ENCODE measurements around the gene NHLRC1.

- TF ChIP-seq POLR2A (IDR thresholded peaks at IDR 0.05; ENCODE audit: low read length), result no peak
- no peak for TF ChIP-seq GATA1 (IDR thresholded peaks at IDR 0.05; ENCODE audit: low read depth, low read length)
Measured at GRCh38 chr6:18168264-18168663, 45.8 kb upstream of the NHLRC1 start.
